AML-193 (cell line): ENCODE measurements around the gene MTR.

Experiments used
- DNase-seq, 2 experiments: peaks; one replicate each; lab custom pipeline; 2025; lab: John Stamatoyannopoulos, UW

MTR gene

DNA sequence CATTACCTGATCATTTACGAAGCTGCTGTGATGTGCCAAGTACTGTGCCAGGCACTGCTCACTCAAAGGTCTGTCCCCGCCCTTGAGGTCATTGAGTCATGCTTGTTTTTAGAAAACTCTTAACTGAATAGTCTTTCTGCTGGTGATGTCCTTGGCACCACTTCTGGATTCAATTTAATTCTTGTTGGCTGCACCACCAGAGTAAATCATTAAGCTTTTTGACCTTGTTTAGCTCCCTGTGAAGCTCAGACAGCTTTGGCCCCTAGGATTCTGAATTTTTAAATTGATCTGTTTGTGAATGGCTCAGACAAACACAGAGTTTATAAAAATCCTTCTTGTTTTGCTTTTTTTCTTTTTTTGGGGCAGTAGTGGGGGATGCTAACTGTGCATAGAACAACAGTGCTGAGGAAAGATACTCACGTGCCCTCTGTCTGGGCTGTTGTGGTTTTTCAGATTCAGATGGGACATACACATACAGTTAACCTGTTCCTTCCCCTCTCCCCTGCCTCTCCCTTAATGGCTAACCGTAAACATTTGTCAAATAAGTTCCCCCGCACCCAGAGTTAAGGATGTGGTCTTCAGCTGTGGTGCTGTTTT is 67.6 kb downstream of the MTR start:
- no peak for DNase-seq

DNA sequence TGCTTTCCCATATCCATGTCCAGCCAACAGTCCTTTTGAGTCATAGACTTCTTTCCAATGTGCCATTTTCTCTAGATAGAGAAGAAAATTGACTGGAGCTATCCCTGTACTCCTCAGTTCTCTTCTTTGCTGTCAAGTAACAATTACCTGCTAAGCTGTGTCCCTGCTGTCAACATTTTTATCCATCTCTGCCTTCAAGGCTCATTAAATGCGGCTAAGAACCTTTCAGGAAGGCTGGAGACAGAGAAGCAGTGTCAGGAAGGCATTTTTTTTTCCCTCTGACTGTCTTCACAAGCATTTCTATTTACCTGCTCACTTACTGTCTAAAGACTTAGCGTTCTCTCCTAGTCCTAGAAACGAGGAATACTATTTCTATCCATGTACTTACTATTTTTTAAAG is 69.1 kb downstream of the MTR start:
- no peak for DNase-seq

DNA sequence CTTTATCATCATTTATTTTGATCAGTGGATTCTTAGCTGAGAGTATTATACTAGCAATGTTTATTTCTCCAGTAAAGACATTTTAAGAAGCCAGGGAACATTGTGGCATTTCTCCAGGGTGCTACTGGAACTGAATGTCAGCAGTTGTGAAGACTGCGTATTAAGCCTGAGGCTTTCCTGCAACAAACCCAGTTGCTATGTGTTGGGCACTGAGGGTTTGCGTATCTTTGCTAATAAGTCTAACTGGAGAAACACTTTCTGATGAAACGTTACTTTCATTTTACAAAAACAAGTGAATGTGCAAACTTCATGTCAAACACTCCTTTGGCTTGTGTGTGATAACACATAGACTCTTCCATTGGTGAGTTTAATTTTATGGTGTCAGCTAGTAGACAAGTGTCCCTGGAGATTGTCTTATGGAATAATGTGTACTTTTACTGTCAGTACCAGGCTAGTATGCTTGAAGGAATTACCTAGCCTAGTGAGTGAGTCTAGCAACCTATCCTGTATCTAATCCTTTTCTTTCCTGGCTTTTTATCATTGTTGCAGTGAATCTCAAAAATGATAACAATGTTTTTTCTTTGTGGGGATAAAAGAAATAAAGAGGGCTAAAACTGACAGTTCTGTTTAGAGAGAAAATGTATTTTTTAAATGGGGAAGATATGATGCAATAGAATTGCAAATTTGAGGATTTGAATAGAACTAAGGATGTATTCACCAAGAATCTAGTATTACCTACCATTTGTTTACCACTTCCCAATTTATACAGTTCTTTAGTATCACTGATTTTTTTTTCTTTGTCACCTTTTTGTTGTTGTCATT is 70.1 kb downstream of the MTR start:
- DNase-seq: no peak

DNA sequence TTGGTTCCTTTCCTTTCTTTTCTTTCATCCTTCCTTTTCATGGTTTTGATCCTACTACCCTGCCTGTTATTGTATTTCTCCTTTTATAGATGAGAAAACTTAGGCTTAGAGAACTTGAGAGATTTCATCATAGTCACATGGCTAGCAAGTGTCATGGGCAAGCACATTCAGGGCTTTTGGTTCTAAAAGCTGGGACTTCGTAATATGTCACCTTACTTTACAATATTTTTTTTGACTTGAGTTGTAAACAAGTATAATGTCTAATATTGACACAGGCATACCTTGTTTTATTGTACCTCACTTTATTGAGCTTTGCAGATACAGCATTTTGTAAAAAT is 70.7 kb downstream of the MTR start:
- no peak for DNase-seq

DNA sequence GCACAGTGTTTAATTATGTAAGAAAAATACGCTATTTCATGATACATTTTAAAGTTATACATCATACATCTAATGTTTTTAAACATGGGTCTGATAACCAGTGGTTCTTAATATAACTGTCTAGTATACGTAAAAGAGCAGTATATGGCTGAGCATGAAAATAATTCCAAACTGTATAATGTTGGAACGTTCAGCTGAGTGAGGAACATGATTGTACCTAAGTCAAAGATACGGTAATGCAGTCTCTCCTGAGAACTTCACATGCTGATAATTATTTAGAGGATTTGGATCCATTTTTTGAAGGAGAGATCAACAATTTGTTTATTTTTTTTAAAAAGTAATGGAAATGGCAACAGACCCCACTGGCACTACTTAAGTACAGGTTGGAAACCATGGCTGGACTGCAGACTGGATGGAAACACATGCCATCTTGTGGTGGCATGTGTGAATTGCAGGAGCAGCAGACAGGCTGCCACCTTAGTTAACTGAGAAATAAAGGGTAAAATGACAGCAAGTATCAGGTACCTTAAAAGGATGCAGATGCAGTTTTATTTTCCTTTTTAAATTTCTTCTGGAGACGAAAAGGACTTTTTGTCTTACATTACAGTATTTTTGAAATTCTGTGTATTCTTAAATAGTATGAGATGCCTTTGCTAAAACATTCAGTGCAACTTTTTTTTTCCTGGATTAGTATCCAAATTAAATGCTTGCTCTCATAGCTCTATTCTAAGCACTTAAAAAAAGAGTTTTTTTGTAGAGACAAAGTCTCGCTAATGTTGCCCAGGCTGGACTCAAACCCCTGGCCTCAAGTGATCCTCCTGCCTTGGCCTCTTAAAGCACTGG is 73.8 kb downstream of the MTR start:
- DNase-seq: peak; percentile 39 to 45

DNA sequence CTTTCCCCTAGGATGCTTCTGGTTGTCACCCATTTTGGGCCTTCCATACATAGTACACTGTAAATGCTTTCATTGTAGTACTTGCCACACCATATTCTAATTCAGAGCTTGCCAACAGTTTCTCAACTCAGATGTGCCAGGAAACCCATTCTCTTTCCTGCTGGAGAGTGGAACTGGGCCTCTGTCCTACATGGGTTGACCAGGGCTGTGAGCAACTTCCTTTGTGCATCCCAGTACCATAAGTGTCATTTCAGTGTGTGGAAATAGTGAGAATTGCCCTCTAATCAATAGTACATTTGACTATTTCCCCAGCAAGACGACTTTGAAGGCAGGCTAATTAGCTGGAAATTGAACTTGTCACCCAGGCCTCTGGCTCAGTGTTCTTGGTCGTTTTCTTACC is 74.8 kb downstream of the MTR start:
- DNase-seq: peak in 1 of 2 experiments; percentile 6

DNA sequence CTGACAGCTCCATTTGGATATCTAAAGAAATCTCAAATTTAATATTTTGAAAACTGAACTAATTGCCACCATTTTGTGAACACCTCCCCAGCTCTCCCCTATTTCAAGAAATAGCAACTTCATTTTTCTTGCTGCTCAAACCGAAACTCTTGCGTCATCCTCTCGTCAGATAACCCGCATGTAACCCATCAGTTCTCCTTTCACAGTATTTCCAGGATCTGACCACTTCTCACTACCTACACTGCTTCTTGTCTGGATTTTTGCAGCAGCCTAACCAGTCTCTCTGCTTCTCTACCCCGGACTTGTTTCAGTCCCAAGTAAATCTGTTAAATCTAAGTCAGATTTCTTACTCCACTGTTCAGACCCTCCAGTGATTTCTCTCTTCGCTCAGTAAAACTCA is 75.6 kb downstream of the MTR start:
- peak; percentile 78 to 85 for DNase-seq

DNA sequence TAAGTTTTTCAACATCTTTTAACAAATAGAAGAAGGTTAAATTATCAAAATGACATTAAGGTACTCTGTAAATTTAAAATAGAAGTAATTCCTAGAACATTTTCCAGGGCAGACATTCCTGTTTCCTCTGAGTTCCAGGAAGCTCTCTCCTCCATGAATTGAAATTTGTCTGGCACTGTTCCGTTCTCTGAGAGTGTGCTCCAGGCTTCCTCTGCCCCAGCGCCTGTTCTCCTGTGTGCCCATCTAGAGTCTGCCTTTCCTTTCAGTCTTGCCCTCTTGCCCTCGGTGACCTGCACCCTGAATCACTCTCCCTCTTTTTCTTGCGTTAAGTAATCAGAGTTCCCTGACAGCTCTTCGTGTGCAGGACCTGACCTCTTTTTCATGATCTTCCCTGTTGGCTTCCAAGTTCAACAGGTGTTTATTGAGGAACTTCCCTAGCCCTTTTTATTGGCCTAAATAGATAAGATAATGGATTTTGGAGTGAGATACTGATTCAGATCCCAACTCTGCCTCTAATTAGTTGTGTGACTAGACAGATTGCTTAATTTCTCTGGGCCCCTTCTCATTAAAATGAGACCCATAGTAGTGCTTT is 77.1 kb downstream of the MTR start:
- DNase-seq: no peak

DNA sequence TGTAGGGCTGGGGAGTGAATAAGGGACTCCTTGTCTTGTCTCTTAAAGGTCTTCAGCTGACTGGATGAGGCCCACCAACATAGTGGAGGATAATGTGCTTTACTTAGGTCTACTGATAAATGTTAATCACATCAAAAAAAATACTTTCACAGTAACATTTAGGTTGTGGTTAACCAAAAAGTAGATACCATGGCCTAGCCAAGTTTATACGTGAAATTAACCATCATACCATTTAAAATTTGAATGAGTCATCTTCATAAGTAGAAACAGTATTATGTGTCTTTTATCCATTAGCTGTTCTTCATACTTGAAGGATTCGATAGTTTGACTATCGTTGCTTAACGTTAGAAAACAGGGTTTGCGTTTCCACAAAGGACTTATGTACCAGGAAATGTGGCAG is 80.9 kb downstream of the MTR start:
- no peak for DNase-seq

DNA sequence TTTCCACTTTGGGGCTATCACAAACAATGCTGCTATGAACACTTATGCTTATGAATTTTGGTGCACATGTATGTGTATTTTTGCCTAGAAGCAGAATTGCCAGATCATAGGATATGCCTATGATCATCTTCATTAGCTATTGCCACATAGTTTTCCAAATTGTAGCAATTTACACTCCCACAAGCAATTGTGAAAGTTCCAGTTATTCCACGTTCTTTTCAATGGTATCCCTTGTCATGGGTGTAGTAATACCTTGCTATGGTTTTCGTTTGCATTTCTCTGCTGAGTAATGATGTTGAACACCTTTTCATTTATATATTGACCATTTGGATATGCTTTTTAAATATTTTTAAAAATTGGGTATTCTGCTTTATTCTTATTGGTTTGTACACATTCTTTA is 82.6 kb downstream of the MTR start:
- DNase-seq: no peak

DNA sequence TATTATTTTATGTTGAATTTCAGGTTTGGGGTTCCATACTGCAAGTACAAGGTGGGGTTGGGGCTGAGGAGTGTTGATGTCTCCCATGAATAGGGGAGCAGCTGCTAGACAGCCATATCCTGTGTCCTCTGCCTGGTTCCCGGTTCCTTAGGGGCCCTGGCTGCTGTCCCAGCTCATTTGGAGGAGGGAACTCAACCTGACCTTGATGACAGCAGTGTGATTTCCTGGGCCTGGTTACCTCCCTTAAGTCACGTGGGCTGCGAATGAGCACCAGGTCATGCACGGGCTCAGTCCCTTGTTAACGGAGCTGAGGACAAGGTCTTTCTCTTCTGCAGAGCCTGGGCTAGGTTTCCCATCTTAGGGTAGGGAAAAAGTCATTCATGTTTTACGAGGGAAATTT is 85.1 kb downstream of the MTR start:
- no peak for DNase-seq

DNA sequence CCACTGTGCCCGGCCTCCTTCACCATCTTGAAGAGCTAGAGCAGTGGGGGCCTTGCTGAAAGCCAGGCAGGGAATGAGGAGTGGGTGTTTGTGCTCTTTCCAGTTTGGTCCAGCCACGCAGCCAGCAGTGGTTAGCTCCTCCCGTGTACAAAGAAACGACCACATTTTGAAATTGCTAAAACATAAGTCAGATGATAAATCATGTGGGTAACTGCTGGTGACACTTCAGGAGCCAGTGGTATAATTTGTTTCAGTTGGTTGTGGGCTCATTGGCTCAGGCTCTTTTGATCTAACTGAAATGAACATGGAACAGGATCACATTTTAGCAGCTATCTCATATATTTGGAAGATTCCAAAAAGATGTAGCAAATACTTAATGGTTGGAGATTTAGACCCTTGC is 87.6 kb downstream of the MTR start:
- no peak for DNase-seq

DNA sequence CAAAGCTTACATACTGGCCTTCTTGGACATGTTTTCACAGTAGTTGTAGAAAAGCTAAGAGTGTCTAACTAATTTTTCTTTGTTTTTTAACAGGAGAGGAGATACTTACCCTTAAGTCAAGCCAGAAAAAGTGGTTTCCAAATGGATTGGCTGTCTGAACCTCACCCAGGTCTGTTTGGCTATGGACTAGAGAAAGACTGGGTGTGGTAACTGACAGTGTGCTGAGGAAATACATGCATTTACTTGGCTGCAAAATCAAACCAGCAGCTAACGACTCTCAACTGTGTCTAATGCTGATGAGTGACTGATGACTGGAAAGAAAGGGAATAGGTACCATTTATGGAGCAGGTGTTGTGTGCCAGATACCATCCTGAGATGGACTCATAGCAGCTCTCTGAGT is 91.1 kb downstream of the MTR start:
- DNase-seq: no peak

DNA sequence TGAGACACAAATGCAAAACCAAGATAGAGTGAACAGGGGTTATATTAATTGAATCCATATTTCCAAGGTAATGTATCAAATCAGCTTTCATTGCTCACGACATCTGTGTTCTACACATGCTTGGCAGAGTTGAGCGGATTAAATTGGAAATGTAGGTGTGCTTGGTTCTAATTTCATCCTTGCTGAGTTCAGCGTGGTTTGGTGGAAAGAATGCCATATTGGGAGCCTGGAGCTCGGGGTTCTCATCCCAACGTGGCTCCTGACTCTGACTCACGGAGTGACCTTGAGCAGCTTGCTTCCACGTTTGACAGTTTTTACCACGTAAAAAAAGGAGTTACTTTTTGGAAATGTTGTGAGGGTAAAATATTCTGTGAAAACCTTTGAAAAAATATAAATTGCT is 92.0 kb downstream of the MTR start:
- DNase-seq: no peak

DNA sequence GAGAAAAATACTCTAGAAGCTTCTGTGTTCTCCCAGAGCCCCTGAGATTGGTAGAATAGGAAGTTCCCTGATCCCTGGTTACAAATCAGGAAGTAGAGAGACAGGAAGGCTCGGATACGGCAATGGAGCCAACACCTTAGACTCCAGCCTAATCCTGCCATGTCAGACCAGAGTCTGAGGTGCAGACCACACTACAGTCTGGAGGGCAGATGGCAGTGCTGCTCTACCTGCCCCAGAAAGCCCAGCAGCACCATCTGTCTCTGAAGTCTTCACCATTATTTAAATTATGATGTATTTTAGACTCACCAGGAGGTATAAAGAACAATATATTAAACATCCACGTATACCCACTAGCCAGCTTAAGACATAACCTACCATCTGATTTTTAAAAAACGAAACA is 93.0 kb downstream of the MTR start:
- no peak for DNase-seq

DNA sequence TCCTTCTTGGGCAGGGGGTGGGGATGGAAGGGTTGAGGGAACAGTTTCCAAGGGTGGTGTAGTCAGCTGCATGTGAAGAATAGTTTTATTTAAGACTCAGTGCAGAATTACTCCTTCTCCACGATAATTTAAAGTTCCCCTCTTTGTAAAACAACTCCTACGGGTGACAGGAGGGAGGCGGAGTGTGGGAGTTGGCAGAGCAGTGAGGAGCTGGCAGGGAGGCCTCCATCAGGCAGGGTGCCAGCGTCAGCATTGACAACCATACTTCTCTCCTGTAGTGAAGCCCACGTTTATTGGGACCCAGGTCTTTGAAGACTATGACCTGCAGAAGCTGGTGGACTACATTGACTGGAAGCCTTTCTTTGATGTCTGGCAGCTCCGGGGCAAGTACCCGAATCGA is 93.8 kb downstream of the MTR start:
- no peak for DNase-seq

DNA sequence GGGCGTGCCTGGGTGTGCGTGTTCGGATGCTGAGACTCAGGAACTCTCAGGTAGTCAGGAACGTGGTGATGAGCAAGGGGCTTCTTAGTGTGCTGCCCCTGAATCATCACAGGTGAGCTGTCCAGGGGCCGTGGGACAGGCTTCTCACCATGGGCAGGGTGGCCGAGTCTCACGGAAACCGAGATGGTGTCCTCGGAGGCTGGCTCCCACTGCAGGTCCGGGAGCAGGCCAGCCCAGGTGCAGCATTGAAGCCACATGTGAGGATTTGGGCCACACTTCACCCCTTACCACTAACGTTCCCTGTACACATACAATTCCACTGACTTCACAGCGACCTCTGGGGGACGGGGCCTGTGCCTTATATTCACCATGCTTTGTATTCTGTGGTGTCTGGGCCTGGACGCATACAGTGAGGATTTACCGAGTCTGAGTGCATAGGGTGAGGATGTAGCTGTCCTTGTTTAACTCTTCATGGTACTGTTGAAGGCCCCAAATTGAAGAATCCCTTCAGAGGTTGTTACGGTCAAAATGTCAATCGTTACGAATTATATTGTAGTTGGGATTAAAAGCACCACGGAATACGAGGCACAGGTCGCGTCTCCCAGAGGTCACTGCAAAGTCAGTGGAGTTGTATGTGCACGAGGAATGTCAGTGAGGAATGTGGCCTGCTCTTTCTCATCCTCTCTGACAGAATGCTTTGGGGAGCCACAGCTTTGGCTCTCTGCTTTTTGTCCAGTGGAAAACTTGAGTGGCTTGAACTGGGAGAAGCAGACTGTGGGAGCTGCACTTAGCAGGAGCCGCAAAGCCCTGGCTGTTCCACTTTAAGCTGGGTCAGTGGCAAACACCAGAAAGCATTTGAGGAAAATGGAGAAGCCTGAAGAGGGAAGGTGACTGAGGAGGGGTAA is 95.3 kb downstream of the MTR start:
- DNase-seq: no peak

DNA sequence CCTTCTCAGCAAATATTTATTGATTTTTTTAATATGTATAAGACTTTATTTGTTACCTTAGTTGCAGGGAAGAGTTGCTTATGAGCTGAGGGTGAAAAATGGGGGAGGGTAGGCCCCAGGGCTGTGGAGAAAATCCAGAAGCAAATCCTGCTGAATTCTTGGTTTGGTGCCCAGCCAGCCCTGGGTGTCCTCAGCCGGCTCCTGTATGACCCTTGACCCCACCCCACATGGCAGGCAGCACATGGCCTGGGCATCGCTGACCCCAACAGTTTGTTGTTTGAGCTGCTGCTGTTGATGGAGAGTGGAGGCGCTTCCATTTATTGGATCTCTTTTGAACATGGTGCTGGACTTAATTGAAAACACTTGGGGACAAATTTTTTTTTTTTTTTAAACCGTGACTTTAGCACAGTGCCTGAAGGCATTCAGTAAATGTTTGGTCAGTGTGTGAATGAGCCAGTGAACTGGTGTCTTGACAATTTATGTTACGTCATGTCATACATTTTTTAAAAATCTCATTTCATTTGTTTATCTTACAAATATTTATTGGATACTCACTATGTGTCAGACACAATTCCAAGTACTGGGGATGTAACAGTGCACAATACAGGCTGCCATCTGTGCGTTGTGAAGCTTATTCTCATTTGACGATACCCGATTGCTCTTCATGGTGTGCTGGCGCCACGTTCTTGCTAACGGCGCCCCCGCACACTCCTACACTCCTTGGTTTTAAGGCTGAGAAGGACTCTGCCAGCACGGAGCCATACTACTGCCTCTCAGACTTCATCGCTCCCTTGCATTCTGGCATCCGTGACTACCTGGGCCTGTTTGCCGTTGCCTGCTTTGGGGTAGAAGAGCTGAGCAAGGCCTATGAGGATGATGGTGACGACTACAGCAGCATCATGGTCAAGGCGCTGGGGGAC is 98.8 kb downstream of the MTR start:
- DNase-seq: no peak

DNA sequence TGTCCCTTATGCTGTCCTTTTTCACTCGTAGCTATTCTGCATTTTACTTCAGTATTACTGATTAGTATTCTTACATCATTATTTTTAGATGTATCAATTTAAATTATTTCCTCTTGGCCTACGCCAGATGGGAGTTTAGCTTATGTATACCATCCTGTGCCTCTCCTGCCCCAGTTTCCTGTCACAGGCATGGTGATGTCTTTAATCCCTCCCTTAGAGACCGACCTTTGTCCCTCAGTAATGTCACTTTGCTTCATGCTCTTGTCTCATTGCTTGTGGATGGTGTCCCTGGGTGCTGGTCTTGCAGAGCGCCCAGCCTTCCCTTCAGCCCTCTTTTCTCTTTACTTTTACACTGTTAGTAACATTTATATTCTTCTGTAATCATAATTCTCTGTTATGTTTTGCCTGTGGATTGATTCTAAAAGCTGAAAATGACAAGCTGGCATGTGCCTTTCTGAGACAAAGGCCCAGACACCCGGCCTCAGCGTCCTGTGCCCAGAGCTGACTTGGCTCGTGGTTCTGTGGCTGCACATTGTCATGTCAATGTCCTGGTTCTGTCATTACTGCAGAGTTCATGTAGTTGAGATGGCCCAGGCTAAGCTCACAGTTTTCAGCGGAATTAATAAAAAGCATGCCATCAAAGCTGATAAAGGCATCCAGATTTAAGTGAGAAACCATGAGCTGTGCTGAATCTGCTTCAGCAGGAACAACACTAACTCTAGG is 100.7 kb downstream of the MTR start:
- DNase-seq: no peak

DNA sequence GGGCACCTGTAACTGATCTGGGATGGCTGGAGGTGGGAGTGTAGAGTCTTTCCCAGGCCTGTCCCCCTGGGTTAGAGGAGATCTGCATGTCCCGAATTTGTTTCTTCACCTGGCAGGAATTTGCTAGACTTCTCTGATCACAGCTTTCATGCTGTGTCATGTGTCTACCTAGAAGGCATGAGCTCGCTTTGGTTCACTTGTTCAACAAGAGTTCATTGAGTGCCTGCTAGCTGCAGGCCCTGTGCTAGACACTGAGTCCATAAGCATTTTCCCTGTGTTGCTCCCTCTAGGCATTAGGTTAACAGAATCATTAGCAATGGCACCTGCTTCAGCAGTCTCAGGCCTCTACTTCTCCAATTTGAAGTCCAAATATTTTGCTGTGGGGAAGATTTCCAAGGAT is 101.6 kb downstream of the MTR start:
- no peak for DNase-seq
